Measurements from ENCODE around the gene PDCD2L.
A peak's percentile ranks its signal among the peaks of the same experiment; 100 is the strongest.
"Not testable (repeated sequence)": the region's sequence is repeated elsewhere in the genome, so short reads cannot be mapped to it uniquely, and the experiment has no call there.

The PDCD2L gene

DNA sequence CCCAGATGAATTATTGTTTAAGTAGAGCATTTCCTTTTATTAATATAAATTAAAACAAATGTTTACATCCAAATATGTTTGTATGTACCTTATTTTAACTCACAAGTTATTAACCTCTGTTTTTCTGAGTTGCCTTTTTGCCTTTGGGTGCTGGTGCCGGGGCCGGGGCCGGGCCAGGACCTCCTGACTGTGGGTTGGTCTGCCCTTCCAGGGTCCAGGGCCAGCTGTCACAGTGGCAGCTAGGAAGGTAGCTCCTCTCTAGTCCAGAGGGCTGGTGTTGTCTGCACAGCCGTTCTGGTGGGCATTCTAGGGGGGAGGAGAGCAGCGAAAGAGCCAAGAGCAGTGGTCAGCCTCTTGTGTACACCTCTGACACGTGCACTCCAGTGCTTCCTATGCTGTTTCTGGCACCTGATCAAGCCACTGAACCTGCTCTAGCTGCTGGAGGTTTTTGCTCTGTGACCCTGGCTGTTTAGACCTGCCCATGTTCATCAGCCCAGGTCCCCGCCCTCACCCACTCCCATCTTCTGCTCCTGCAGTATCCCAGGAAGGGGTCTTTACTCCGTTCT is 22.0 kb downstream of the PDCD2L start:
- no peak for DNase-seq

GRCh38 chr19:34428549-34429285 is 24.5 kb downstream of the PDCD2L start:
- DNase-seq, result peak in 1 of 2 donors; percentile 42

DNA sequence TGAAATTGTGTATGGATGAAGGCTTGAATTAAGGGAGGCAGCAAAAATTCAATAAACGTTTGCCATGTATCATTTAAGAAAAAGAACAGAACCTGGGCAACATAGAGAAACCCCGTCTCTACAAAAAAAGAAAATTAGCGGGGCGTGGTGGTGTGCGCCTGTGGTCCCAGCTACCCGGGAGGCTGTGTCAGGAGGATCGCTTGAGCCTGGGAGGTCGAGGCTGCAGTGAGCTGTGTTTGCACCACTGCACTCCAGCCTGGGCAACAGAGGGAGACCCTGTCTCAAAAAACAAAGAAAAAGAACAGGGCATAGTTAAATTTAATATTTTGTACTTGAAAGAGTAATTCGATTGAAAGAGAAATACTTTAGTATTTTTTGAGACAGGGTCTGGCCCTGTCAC is 25.4 kb downstream of the PDCD2L start:
- DNase-seq, result no peak

- peak in 1 of 2 donors; percentile 45 for DNase-seq
These were observed 26.8 kb downstream of the PDCD2L start for GRCh38 chr19:34430738-34431625.

DNA sequence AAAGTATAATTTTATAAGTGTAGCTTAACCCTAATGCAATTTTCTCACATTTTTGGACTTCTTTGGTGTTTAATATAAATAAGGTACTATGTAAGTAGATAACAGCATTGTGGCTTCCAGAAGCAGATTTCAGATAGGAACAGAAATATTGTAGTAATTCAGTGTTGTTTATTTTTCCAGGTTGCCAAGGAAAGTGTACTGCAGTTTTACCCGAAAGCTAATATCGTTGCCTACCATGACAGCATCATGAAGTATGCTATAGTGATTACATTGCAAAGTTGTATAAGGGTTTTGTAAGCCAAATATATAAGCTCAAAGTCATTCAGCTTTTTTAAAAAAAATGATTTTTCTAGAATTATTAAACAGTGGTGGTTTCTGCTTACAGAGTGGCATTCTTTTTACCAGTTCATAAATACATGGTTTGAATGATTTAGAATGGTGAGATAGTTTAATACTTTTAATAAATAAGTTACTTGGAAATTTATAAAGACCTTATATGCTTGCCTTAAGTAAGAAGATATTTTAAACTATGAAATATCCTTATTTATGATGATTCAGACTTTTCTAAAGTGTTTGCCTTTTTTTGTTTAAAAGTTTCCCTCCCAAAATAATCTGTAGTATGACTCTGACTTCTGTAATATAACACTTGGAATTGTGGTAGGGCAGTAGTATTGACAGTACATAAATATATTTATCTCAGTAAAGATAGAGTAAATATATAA is 27.6 kb downstream of the PDCD2L start:
- DNase-seq, result no peak

DNA sequence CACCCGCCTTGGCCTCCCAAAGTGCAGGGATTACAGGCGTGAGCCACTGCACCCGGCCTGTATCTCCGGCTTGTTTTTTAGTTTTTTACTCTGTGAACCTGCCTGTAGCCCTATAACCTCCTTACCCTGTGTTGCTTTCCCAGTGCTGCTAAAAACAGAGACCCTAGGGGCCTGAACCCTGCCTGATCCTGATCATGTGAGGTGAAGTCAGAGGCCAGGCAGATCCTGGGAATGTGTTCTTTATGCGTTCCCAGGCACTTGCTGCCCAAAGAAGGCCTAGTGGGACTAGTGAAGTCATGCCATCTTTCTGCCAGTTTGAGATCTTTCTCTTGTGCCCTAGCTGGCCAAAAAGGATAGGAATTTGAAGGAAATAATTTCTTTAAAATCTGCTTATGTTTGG is 28.6 kb downstream of the PDCD2L start:
- no peak for DNase-seq

- no peak for DNase-seq
These were observed 32.5 kb downstream of the PDCD2L start for GRCh38 chr19:34436716-34437115.

GRCh38 chr19:34448191-34448590 is 44.0 kb downstream of the PDCD2L start:
- no peak for DNase-seq

- no peak for DNase-seq
These were observed 48.5 kb downstream of the PDCD2L start for GRCh38 chr19:34452723-34453122.

- DNase-seq, result no peak
These were observed 49.9 kb downstream of the PDCD2L start for GRCh38 chr19:34454091-34454490.

GRCh38 chr19:34454685-34455084 is 50.5 kb downstream of the PDCD2L start:
- DNase-seq, result no peak

- not testable (repeated sequence) for DNase-seq
These were observed 51.7 kb downstream of the PDCD2L start for GRCh38 chr19:34455783-34456480.

DNA sequence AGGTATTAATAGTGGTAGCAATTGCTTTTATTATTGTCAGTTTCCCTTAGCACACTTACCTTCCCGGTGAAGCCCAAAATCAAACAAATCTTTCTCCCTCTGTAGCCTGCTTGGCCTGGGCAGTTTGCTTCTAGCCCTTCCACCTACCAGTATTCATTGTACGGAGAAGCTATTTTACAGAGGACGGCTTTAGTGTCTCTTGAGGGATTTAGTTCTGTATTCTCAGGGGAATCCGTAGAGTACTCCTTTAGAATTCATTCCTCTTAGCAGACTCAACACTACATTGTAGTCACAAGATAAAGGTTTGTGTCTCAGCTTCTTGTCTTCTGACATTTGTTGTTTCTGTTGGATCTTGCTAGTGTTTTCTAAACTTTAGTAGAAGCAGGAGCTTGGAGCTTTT is 53.2 kb downstream of the PDCD2L start:
- no peak for DNase-seq

DNA sequence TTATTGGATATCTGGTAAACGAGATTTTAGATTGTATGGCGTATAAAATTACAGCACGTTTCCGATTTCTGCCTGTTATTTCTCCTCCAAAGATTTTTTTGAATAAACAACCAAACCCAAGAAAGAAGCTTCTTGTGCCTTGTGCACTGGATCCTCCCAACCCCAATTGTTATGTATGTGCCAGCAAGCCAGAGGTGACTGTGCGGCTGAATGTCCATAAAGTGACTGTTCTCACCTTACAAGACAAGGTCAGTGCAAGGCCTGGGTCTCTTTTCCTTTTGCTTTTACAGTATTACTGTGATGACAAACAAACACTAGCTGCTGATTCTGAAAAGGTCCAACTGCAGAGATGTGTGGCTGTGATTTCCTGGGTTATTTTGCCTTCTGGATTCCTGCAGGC is 54.5 kb downstream of the PDCD2L start:
- DNase-seq, result no peak

DNA sequence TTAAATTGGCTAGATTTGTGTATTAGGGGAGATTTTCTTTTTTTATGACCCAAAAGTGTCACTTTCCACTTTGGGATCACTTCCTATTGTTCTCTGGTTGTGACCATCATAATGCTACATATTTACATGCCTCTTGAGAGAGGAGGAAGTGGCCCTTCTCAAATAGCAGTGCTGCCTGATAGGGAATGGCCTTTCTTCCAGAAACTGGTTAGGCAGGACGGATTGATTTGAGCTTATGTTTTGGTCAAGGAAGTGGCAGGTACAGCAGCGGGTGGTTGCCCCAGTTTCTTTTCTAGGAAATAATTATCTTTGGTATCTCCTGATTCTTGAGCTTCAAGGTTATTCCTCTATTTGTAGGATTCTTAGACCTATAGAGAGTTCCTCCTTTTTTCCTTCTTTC is 55.4 kb downstream of the PDCD2L start:
- no peak for DNase-seq

- DNase-seq, result no peak
These were observed 57.3 kb downstream of the PDCD2L start for GRCh38 chr19:34461375-34462100.

DNA sequence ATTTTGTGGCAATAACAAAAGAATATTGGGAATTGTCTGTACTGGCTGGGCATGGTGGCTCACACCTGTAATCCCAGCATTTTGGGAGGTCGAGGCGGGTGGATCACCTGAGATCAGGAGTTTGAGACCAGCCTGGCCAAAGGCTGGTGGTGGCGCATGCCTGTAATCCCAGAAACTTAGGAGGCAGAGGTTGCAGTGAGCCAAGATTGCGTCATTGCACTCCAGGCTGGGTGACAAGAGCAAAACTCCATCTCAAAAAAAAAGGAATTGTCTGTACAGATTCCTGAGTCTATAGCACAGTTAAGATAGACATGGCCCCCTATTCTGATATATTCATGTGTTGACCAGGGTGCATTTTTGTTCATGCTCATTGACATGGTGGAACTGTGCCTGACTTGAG is 60.6 kb downstream of the PDCD2L start:
- not testable (repeated sequence) for DNase-seq

GRCh38 chr19:34468409-34468808 is 64.2 kb downstream of the PDCD2L start:
- no peak for DNase-seq

DNA sequence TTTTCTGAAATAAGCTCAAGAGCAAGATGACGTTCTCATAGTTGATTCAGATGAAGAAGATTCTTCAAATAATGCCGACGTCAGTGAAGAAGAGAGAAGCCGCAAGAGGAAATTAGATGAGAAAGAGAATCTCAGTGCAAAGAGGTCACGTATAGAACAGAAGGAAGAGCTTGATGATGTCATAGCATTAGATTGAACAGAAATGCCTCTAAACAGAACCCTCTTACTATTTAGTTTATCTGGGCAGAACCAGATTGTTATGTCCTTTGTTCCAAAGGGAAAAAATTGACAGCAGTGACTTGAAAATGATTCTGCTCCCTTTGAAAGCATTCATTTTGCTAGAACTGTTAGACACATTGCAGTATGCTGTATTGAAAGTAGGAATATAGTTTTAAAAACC is 64.8 kb downstream of the PDCD2L start:
- DNase-seq, result not testable (repeated sequence)

- no peak for DNase-seq
These were observed 67.9 kb downstream of the PDCD2L start for GRCh38 chr19:34471906-34472700.
